ENCODE data around the gene MCUR1. TPM values are rescaled to one million over a fixed set of nuclear protein-coding genes. Genes with fewer than 3 reads are reported as not detected.
"Not testable (repeated sequence)": the region's sequence is repeated elsewhere in the genome, so short reads cannot be mapped to it uniquely, and the experiment has no call there.

Gene MCUR1, protein sequence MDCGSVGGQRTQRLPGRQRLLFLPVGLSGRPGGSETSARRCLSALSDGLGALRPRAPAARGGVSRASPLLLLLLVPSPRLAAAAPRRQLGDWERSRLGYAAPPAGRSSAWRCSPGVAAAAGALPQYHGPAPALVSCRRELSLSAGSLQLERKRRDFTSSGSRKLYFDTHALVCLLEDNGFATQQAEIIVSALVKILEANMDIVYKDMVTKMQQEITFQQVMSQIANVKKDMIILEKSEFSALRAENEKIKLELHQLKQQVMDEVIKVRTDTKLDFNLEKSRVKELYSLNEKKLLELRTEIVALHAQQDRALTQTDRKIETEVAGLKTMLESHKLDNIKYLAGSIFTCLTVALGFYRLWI
- total RNA-seq (10 to 100 TPM; 17.3 to 19.3 TPM), polyA plus RNA-seq (10 to 100 TPM in 1 of 2 donors, 1 to 10 TPM in 1; 6.6 to 32.9 TPM)
- long read RNA-seq, donor 1, full-length matches to known transcripts: 11 of 15 reads
- long read RNA-seq, donor 1, partial matches to known transcripts: 0 of 15 reads
- long read RNA-seq, donor 1, other reads (novel, unspliced or antisense): 4 of 15 reads
- long read RNA-seq, donor 2, full-length matches to known transcripts: 11 of 18 reads
- long read RNA-seq, donor 2, partial matches to known transcripts: 4 of 18 reads
- long read RNA-seq, donor 2, other reads (novel, unspliced or antisense): 3 of 18 reads

DNA sequence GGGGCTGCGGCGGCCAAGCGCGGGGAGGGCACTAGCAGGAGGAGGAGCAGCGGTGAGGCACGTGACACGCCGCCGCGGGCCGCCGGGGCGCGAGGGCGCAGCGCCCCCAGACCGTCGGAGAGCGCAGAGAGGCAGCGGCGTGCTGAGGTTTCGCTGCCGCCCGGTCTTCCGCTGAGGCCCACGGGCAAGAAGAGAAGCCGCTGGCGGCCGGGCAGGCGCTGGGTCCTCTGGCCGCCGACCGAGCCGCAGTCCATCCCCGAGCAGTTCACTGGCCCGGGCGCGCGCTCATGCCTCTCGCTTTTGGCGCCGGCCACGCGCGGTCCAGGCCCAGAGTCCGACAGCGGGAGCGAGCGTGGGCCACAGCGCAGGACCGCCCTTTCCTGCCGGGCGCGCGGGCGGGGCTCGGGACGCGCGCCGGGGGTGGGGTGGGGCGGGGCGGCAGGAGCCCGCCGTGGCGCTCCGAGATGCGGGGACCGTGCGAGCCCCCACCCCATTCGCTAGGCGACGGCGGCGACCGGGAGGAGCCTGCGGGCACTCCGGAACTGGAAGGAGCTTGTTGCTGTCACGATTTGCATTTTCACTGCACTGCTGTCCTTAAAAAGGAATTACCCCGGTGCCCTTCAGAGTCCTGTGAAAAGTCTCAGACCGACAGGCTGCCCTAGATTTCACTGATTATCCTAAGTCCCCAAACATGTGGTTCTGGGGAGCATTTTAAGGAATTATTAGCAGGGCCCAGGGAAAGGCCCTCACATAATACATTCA lies at the start of gene MCUR1:
Gene MCUR1 (minus strand): TSS at position 382 of the 762 bp plus-strand sequence. CDS start 128 bp downstream, at position 254.
- peak; percentile 97 for ATAC-seq (ENCODE audit: low FRiP score)
- peak; percentile 93 to 94 for DNase-seq
- H3K4me1 ChIP-seq (ENCODE audit: control insufficient read depth in 1 of 2, insufficient read depth in 2 of 2, low read length in 2 of 2): peaks cover 0 to 2% of the 10 kb centered on the region in 2 donors
- peak within 1 kb of the TSS; percentile 52 to 86 for H3K4me3 ChIP-seq (ENCODE audit: low read length in 2 of 2)
- H3K9me3 ChIP-seq (ENCODE audit: control insufficient read depth, low read length): no peaks in the 10 kb centered on the region
- no peaks in the 10 kb centered on the region for H3K27me3 ChIP-seq (ENCODE audit: control insufficient read depth in 1 of 2, insufficient read depth in 2 of 2, low read length in 1 of 2)
- intact Hi-C loops (cut with DNase I): loop anchor here in 1 of 2 donors (5.0 to 10.0 kb wide), 2 partner anchors 102 to 250 kb away; partner anchors contain the start of gene RANBP9
- WGBS, 2 donors: 0 to 1% methylated on average over 55 to 81 of the region's 81 CpGs
- no peaks in the 10 kb centered on the region for H3K36me3 ChIP-seq (ENCODE audit: control insufficient read depth in 1 of 2, insufficient read depth in 2 of 2, low read length in 1 of 2)
- peak within 1 kb of the TSS; percentile 65 to 95 for H3K27ac ChIP-seq (ENCODE audit: low read depth in 1 of 2, low read length in 2 of 2)

DNA sequence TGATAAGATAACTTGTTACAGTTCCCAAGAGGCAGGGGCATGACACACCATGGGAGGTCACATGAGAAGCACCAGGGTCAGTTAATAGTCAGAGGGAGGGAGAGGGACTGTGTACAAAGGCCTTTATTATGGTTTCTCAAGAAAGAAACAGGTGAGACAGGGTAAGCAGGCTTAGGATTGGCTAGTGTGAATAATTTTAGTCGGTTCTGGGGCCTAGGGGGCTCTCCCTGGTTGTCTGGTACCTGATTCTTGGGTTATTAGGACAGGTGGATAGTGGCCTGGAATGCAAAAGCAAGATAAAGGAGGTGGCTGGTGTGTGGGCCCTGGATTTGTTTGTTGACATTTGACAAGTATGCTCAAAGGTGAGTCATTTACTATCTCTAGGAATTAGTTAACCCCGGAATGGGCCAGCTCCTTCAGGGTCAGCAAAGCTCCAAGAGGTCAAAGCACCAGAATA lies 49.4 kb upstream of the MCUR1 start:
- intact Hi-C loops (cut with DNase I): no loop called here
- H3K36me3 ChIP-seq (ENCODE audit: control insufficient read depth in 1 of 2, insufficient read depth in 2 of 2, low read length in 1 of 2): no peaks in the 10 kb centered on the region
- no peaks in the 10 kb centered on the region for H3K4me1 ChIP-seq (ENCODE audit: control insufficient read depth in 1 of 2, insufficient read depth in 2 of 2, low read length in 2 of 2)
- H3K4me3 ChIP-seq (ENCODE audit: low read length in 2 of 2): no peak overlapping the region
- no peak for DNase-seq
- no peak for ATAC-seq (ENCODE audit: low FRiP score)
- WGBS, 2 donors: 69 to 76% methylated on average over 2 of the region's 2 CpGs
- H3K27me3 ChIP-seq (ENCODE audit: control insufficient read depth in 1 of 2, insufficient read depth in 2 of 2, low read length in 1 of 2): no peaks in the 10 kb centered on the region
- no peak overlapping the region for H3K27ac ChIP-seq (ENCODE audit: low read depth in 1 of 2, low read length in 2 of 2)
- H3K9me3 ChIP-seq (ENCODE audit: control insufficient read depth, low read length): no peaks in the 10 kb centered on the region

DNA sequence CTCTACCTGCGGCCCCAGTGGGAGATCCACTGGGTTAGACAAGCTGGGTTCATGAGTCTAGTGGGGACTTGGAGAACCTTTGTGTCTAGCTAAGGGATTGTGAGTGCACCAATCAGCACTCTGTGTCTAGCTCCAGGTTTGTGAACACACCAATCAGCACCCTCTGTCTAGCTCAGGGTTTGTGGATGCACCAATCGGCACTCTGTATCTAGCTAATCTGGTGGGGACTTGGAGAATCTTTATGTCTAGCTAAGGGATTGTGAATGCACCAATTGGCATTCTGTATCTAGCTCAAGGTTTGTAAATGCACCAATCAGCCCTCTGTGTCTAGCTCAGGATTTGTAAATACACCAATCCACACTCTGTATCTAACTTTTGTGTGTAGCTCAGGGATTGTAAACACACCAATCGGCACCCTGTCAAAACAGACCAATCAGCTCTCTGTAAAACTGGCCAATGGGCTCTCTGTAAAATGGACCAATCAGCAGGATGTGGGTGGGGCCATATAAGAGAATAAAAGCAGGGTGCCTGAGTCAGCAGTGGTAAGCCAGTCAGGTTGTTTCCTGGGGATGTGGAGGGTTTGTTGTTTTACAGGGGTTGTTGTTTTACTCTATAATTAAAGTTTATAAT lies 46.3 kb upstream of the MCUR1 start:
- H3K27ac ChIP-seq (ENCODE audit: low read depth in 1 of 2, low read length in 2 of 2); ATAC-seq (ENCODE audit: low FRiP score); H3K9me3 ChIP-seq (ENCODE audit: control insufficient read depth, low read length); H3K4me3 ChIP-seq (ENCODE audit: low read length in 2 of 2); DNase-seq; H3K27me3 ChIP-seq (ENCODE audit: control insufficient read depth in 1 of 2, insufficient read depth in 2 of 2, low read length in 1 of 2); H3K4me1 ChIP-seq (ENCODE audit: control insufficient read depth in 1 of 2, insufficient read depth in 2 of 2, low read length in 2 of 2); H3K36me3 ChIP-seq (ENCODE audit: control insufficient read depth in 1 of 2, insufficient read depth in 2 of 2, low read length in 1 of 2); intact Hi-C loops (cut with DNase I): not testable (repeated sequence)
- WGBS, 2 donors: 92 to 93% methylated on average over 3 of the region's 3 CpGs

DNA sequence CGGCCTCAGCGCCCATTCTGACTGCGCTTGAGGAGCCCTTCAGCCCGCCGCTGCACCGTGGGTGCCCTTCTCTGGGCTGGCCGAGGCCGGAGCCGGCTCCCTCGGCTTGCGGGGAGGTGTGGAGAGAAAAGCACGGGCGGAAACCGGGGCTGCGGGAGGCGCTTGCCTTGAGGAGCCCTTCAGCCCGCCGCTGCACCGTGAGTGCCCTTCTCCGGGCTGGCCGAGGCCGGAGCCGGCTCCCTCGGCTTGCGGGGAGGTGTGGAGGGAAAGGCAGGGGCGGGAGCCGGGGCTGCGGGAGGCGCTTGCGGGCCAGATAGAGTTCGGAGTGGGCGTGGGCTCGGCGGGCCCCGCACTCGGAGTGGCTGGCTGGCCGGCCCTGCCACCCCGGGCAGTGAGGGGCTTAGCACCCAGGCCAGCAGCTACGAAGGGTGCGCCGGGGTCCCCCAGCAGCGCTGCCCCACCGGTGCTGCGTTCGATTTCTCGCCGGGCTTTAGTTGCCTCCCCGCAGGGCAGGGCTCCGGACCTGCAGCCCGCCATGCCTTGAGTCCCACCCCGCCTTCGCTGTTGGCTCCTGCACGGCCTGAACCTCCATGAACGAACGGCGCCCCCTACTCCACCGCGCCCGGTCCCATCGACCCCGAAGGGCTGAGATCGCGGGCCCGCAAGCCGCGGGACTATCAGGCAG lies 45.7 kb upstream of the MCUR1 start:
- DNase-seq: no peak
- intact Hi-C loops (cut with DNase I): no loop called here
- H3K27me3 ChIP-seq (ENCODE audit: control insufficient read depth in 1 of 2, insufficient read depth in 2 of 2, low read length in 1 of 2): no peaks in the 10 kb centered on the region
- H3K9me3 ChIP-seq (ENCODE audit: control insufficient read depth, low read length): no peaks in the 10 kb centered on the region
- H3K36me3 ChIP-seq (ENCODE audit: control insufficient read depth in 1 of 2, insufficient read depth in 2 of 2, low read length in 1 of 2): no peaks in the 10 kb centered on the region
- ATAC-seq (ENCODE audit: low FRiP score): no peak
- H3K4me1 ChIP-seq (ENCODE audit: control insufficient read depth in 1 of 2, insufficient read depth in 2 of 2, low read length in 2 of 2): no peaks in the 10 kb centered on the region
- no peak overlapping the region for H3K4me3 ChIP-seq (ENCODE audit: low read length in 2 of 2)
- no peak overlapping the region for H3K27ac ChIP-seq (ENCODE audit: low read depth in 1 of 2, low read length in 2 of 2)
- WGBS, 2 donors: 17 to 19% methylated on average over 49 to 66 of the region's 66 CpGs

DNA sequence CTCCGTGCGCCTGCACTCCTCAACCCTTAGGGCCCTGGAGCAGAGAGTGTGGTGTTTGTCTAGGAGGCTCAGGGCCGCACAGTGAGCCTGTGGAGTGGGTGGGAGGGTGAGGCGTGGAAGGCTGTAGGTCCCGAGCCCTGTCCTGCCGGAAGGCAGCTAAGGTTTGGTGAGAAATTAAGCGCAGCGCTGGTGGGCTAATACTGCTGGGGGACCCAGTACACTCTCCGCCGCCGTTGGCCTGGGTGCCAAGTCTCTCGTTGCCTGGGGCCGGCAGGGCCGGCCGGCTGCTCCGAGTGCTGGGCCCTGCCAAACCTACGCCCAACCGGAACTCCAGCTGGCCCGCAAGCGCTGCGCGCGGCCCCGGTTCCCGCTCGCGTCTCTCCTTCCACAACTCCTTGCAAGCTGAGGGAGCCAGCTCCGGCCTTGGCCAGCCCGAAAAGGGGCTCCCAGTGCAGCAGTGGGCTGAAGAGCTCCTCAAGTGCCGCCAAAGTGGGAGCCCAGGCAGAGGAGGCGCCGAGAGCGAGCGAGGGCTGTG lies 40.4 kb upstream of the MCUR1 start:
- DNase-seq: no peak
- Histone ChIP-seq H3K36me3 (ENCODE audit: control insufficient read depth in 1 of 2, insufficient read depth in 2 of 2, low read length in 1 of 2) (no peaks in the 10 kb centered on the region), H3K4me3 (ENCODE audit: low read length in 2 of 2) (no peak overlapping the region), H3K9me3 (ENCODE audit: control insufficient read depth, low read length) (no peaks in the 10 kb centered on the region), H3K27me3 (ENCODE audit: control insufficient read depth in 1 of 2, insufficient read depth in 2 of 2, low read length in 1 of 2) (no peaks in the 10 kb centered on the region), H3K27ac (ENCODE audit: low read depth in 1 of 2, low read length in 2 of 2) (no peak overlapping the region), H3K4me1 (ENCODE audit: control insufficient read depth in 1 of 2, insufficient read depth in 2 of 2, low read length in 2 of 2) (no peaks in the 10 kb centered on the region)
- intact Hi-C loops (cut with DNase I): no loop called here
- ATAC-seq (ENCODE audit: low FRiP score): no peak
- WGBS, 2 donors: 87 to 89% methylated on average over 29 to 34 of the region's 34 CpGs

DNA sequence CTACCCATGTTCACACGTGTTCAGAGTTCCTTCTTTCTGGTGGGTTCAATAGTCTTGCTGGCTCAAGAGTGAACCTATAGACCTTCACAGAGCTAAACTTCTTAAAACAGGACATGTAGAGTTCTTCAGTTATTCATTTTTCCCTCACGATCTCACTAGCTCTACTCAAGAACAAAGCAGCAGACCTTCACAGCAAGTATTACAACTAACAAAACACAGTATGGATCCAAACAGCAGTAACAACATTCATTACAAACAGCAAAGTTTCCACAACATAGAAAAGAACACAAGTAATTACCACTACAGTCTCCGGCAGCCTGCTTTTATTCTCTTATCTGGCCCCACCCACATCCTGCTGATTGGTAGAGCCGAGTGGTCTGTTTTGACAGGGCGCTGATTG lies 39.5 kb upstream of the MCUR1 start:
- Histone ChIP-seq H3K27me3 (ENCODE audit: control insufficient read depth in 1 of 2, insufficient read depth in 2 of 2, low read length in 1 of 2) (no peaks in the 10 kb centered on the region), H3K27ac (ENCODE audit: low read depth in 1 of 2, low read length in 2 of 2) (no peak overlapping the region), H3K36me3 (ENCODE audit: control insufficient read depth in 1 of 2, insufficient read depth in 2 of 2, low read length in 1 of 2) (no peaks in the 10 kb centered on the region), H3K4me3 (ENCODE audit: low read length in 2 of 2) (no peak overlapping the region), H3K9me3 (ENCODE audit: control insufficient read depth, low read length) (no peaks in the 10 kb centered on the region), H3K4me1 (ENCODE audit: control insufficient read depth in 1 of 2, insufficient read depth in 2 of 2, low read length in 2 of 2) (no peaks in the 10 kb centered on the region)
- WGBS, 2 donors: 81 to 85% methylated on average over 3 to 5 of the region's 5 CpGs
- DNase-seq: no peak
- no peak for ATAC-seq (ENCODE audit: low FRiP score)
- intact Hi-C loops (cut with DNase I): no loop called here

DNA sequence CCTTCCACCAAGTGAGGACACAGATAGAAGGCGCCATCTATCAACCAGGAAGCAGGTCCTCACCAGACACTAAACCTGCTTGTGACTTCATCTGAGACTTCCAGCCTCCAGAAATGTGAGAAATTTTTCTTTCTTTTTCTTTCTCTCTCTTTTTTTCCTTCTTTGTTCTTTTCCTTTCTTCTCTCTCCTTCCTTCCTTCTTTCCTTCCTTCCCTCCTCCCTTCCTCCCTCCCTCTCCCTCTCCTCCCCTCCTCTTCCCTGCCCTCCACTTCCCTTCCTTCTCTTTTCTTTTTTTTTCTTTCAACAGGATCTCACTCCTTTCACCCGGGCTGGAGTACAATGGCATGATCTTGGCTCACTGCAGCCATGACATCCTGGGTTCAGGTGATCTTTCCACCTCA lies 37.4 kb upstream of the MCUR1 start:
- H3K27me3 ChIP-seq (ENCODE audit: control insufficient read depth in 1 of 2, insufficient read depth in 2 of 2, low read length in 1 of 2): no peaks in the 10 kb centered on the region
- no peaks in the 10 kb centered on the region for H3K4me1 ChIP-seq (ENCODE audit: control insufficient read depth in 1 of 2, insufficient read depth in 2 of 2, low read length in 2 of 2)
- H3K9me3 ChIP-seq (ENCODE audit: control insufficient read depth, low read length): no peaks in the 10 kb centered on the region
- H3K27ac ChIP-seq (ENCODE audit: low read depth in 1 of 2, low read length in 2 of 2): no peak overlapping the region
- no peak overlapping the region for H3K4me3 ChIP-seq (ENCODE audit: low read length in 2 of 2)
- H3K36me3 ChIP-seq (ENCODE audit: control insufficient read depth in 1 of 2, insufficient read depth in 2 of 2, low read length in 1 of 2): no peaks in the 10 kb centered on the region
- WGBS, 2 donors: 78 to 86% methylated on average over 2 of the region's 2 CpGs
- ATAC-seq (ENCODE audit: low FRiP score): no peak
- intact Hi-C loops (cut with DNase I): no loop called here
- DNase-seq: no peak

DNA sequence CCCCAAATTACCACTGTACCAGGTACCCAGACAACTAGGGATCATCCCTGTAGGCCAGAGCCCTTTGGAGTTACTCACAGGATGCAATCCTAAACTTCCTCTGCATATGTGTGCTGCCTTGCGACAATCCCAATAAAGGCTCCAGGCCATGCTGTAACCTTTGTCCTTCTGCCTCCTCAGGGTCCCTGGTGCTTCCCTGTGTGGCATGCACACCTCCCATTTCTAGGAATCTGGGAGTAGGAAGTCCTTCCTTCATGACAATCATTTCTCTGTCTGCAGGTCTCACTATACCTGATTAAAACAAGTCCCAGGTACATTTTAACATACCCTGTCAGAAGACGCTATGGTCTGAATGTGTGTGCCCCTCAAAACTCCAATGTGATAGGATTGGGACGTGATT lies 37.0 kb upstream of the MCUR1 start:
- Histone ChIP-seq H3K36me3 (ENCODE audit: control insufficient read depth in 1 of 2, insufficient read depth in 2 of 2, low read length in 1 of 2) (no peaks in the 10 kb centered on the region), H3K4me1 (ENCODE audit: control insufficient read depth in 1 of 2, insufficient read depth in 2 of 2, low read length in 2 of 2) (no peaks in the 10 kb centered on the region), H3K9me3 (ENCODE audit: control insufficient read depth, low read length) (no peaks in the 10 kb centered on the region), H3K27ac (ENCODE audit: low read depth in 1 of 2, low read length in 2 of 2) (no peak overlapping the region), H3K27me3 (ENCODE audit: control insufficient read depth in 1 of 2, insufficient read depth in 2 of 2, low read length in 1 of 2) (no peaks in the 10 kb centered on the region), H3K4me3 (ENCODE audit: low read length in 2 of 2) (no peak overlapping the region)
- intact Hi-C loops (cut with DNase I): no loop called here
- DNase-seq (no peak), ATAC-seq (ENCODE audit: low FRiP score) (no peak)
- 93 to 95% methylated on average over 3 of the region's 3 CpGs for WGBS, 2 donors
